GM19438 (cell line): ENCODE measurements around the gene COA7.

ENCODE experiments used
- ATAC-seq: cut with Tn5 transposase; IDR thresholded peaks from one replicate; pipeline ENCODE4 v1.9.1; 2021; ENCODE audit warnings: low read depth; ENCODE audit not compliant: unreplicated experiment

Gene COA7

DNA sequence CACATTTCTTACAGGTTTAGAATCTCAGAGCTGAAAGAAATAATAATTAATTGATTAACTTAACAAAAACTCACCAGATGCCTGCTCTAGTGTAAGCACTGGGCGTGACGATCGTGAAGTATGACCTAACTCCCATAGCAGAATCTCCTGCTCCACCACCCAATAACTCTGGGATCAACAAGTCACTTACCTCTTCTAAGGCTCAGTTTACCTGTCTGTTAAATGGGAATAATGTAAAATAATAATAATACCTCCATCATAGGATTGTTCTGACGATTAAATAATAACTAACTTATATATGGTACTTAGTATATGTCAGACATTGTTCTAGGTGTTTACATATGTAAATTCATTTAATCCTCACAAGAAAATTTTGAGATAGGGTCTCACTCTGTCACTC, 24.6 kb downstream of the COA7 start:
- ATAC-seq, result no peak

DNA sequence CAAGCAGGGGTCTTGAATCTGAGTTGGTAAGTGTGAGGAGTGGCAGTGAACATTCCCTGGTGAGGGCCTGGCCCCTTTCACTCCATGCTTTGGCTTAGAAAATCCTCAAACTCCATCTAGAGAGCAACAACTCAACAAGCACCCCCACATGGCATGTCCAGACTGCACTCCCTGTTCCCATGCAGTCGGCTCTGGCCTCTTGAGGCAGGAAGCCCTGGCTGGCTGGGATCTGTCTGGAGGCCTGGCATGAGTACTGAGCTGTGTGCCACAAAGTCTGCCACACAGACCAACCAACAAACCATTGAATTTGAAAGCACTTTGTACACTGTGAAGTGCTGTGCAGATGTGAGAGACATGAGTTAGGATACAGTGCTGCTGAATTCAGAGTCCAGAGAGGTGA, 25.2 kb downstream of the COA7 start:
- ATAC-seq, result no peak

DNA sequence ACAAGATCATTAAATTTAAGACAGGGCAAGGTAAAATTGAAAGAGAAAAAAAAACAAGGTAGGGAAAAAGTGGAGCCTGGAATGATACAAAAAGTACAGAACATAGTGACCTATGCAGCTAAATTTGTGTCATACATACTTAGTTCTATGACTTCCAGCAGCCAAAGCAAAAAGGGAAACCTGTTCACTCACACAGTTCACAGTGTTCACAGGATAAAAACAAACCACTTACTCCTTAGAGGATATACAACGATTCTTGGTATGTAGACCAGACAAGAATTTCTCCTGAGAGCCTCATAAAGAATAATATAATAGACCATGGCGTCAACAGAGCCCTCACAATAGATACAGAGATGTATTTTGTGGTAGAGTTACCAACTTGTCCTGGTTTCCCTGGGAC, 27.5 kb downstream of the COA7 start:
- ATAC-seq, result no peak

DNA sequence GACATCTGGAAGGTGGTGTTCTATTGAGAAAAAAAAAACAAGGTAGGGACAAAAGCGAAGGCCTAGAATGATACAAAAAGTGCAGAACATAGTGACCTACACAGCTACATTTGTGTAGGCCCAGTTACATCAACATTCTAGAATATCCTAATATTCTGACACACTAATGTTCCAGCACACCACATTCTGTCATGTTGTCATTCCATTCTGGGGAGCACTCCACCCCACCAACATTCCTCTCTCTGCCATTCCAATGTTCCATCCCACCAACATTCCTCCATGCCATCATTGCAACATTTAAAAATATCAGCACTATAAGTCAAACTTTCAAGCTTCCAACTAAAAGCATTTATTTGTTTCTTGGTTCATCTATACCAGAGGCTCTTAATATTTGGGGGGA, 28.5 kb downstream of the COA7 start:
- no peak for ATAC-seq

DNA sequence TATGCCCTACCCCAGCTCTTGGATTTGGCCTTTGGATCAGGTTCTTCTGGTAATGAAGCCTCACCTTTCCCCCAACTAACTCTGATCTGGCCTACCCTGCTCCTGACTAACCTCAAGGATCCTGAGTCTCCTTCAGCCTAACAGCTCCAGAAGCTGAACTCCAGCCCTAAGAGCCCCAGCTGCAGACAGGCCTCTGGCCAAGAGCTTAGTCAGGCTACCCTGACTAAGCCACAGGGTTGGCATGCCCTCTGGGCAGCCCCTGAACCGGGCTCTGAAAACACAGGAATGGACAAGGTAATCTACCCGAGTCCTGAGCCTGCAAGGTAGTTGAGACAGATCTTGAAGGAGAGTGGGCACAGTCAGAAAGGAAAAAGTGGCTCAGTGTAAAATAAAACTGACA, 29.4 kb downstream of the COA7 start:
- ATAC-seq, result no peak

DNA sequence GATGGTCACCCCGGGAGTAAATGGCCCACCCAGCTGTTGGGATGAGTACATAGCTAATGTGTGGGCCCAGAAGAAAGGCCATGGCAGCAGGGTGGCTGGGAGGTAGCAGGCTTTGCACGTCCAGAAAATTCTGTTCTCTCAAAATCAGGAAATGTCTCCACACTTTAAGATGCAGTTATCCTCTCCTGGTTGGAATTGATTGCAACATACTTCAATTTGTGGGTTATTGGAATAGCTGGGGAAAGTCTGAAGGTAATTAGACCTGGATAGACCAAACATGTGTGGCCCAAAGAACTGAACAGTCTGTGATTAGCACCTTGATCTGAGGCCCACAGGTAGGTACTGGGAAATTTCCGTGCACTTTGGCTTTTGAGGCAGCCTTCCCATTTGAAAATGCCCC, 30.2 kb downstream of the COA7 start:
- no peak for ATAC-seq

DNA sequence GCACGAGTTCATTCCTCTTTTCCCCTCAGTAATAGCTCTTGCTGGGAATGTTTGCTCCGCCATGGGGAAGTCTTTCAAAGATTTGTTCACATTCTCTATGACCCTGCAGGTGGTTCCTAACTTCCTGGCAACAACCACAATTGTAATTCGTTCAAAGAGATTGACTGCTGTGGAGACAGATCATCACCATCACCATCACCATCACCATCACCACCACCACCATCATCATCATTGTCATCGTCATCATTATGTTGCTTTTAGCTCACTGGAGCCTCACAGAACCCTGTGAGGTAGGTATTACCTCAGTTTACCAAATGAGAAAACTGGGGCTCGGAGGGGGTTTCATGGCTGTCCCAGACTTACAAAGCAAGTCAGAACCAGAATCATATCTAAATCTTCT, 30.9 kb downstream of the COA7 start:
- ATAC-seq, result no peak

DNA sequence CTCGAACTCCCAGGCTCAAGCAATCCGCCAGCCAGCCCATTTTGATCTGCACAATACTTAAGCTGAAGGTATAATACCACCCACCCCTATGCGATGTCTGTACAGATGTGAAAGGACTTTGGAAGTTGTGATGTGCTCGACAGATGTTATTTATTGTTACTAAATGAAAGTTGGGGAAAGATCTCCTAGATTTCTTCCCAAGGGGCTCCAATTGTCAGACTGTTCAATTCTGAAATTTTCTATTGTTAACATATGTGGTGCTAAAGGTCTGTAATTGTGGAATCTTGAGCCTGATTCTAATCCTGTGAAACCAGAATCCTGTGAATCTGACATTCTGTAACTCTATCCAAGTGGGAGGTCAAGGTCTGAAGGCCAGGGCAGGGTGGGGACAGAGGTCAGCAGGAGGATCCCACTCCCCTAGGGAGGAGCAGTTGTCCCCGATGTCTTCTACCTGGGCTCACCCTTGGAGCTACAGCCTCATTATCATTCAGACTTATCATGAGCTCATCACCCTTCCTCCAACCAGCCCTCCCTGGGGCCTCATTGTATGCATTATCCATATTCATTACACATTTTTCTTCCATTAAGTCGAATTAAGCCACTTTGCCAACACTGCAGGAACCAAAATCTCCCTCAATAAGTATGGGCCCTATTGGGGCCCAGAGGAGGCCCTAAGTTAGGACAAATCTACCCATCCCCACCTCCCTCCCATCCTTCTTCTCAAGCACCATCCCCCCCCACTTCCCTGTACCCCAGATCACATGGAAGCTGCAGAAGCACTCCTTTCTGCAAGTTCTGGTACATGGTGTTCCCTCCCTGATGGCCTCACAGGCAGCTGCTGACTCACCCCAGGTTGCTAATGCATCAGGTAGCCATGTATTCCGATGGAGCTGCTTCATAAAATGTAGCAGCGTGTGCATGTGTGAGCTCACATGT, 32.9 kb downstream of the COA7 start:
- ATAC-seq, result no peak

DNA sequence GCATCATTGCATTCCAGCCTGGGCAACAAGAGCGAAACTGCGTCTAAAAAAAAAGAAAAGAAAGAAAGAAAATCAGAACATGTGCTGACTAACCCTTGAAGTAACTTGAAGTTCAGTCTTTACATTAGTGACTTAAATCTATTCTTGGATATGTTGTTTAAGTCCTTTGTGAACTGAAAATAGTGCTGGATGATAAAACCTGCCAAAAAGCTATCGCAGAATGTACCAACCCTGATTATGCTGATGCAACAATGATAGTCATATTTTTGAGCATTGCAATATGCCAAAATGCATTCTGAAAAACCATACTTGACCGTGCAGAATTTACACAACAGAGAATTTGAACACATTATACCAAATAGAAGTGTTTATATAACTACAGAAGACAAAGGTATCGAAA, 34.4 kb downstream of the COA7 start:
- ATAC-seq, result no peak

DNA sequence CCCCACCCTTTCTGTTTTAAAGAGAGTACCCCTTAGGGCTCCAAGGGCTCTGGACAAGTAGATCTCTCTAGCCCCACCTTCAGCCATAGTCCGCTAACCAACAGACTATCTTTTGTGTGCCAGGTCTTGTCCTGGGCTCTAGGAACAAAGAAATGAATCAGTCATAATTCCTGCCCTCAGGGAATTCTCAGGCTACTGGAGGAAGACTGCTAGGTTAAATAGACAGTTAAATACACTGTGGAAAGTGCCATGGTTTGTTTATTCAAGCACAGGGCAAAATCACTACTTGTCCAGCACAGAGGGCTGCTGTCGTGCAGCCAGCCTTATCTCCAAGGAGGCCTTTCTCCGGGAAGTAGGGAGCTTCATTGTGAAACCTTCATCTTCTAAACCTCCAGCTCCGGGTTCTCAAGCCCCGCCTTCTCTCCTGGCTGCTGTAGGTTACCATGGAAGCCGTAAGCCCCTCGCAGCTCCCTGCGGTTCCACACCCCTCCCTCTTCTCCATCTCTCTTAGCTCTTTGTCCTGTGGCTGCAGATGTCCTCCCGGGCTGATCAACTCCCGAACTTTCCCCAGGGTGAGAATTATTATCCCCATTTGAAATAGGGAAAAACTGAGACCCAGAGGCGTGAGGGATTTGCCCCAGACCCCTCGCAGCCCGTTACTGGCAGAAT, 35.4 kb downstream of the COA7 start:
- no peak for ATAC-seq

DNA sequence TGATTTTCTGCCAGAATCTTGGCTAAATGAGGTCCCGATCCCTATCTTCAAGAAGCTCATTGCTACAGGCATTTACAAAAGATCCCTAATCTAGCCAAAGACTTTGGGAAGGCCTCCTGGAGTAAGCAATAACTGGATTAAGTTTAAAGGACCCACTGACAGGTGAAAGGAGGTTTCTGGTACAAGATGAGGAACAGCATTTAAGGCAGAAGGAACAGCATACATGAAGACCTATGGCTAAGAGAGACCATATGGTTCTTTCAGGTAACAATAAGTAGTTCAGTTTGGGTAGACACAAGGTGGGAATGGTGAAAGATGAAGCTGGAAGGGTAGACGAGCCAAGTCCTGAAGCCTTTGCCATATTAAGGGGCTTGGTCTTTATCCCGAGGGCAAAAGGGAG, 37.3 kb downstream of the COA7 start:
- ATAC-seq, result no peak

DNA sequence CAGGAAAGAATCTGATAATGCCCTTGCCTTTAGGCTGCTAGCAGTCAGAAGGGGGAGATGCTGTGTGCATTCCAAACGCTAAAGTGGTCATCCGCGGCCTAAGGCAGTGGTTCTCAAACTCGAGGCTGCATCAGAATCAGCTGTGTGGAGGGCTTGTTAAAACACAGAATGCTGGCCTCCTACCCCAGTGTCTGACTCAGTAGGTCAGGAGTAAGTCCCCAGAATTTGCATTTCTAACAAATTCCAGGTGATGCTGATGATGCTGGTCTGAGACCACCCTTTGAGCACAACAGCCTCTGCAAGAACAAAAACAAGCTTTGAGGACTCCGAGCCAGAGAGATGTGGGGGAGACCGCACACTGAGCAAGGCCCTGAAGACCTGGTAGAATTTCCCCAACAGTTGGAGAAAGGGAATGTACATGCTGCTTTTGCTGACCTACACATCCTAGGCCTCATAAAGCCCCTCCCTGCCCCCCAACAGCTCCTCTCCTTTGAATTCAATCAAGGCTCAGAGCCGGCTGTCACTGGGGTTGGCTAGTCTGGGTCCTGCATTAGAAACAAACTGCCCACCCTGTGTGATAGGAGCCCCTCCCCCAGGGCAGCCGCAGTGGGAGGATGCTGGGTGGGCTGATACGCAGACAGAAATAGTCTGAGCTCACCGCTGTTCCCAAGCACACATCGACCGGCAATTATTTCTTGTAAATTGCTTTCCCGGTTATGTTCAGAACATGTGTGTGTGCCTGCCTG, 38.1 kb downstream of the COA7 start:
- no peak for ATAC-seq

DNA sequence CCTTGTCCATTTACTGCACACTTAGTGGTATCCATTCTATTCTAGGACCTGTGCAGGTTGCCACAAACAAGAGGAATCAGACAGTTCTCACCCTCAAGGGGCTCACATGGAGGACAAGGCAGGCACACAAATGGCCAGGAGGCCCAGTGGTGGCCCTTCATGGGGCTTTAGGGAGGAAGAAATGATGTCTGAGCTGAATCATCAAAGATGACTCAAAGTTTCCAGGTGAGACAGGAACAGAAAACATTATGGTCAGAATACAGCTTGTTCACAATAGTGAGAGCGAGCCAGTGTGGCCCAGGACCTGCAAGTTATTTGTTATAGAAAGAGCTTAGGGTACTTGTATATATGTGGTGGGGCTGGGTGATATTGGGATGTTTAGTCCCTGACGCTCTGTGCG, 38.8 kb downstream of the COA7 start:
- no peak for ATAC-seq

DNA sequence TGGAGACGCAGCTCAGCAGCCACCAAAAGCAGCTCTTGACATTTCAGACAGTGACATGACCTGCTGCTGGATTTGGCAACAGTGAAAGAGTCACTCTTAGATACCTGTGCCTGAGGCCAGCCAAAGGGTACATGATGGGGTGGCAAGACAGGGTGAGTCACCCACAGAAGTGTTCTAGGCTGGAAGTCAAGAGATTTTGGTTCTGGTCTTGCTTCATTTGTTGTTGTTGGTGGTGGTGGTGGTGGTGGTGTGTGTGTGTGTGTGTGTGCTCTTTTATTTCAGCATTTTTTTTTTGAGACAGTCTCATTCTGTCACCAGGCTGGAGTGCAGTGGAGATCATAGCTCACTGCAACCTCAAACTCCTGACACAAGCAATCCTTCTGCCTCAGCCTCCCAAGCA, 39.4 kb downstream of the COA7 start:
- ATAC-seq, result no peak

DNA sequence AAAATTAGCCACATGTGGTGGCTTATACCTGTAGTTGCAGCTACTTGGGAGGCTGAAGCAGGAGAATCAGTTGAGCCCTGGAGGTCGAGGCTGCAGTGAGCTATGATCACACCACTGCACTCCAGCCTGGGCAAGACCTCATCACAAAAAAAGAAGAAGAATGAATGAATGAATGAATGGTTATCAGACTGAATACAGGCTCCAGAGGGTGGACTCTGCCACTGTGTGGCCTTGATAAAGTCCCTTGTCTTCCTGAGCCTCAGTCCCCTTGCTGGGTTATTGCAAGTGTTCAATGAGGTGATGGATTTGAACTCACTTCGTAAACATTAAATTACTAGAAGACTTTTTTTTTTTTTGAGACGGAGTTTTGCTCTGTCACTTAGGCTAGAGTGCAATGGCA, 40.4 kb downstream of the COA7 start:
- no peak for ATAC-seq

DNA sequence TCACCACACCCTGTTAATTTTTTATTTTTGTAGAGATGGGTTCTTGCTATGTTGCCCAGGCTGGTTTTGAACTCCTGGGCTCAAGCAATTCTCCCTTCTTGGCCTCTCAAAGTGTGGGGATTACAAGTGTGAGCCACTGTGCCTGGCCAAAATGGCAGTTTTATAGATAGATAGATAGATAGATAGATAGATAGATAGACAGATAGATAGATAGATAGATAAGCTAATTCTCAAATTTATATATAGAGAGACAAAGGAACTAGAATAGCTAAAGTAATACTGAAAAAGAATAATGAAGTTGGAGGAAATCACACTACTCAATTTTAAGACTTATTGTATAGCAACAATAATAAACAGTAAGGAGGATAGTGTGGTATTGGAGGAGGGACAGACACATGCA, 44.1 kb downstream of the COA7 start:
- no peak for ATAC-seq

DNA sequence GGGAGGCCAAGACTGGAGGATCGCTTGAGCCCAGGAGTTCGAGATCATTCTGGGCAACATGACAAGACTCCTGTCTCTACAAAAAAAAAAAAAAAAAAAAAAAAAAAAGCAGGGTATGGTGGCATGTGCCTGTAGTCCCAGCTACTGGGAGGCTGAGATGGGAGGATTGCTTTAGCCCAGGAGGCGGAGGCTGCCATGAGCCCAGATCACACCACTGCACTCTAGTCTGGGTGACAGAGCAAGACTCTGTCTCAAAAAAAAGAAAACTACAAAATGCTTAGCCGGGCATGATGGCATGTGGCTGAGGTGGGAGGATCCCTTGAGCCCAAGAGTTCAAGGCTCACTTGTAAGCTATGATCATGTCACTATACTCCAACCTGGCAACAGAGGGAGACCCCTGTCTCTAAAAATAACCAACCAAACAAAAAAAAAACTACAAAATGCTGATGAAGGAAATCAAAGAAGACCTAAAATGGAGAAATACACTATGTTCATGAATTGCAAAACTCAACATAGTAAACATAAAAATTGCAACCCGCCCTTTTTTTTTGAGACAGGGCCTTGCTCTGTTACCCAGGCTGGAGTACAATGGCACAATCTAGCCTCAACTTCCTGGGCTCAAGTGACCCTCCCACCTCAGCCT, 44.8 kb downstream of the COA7 start:
- ATAC-seq, result no peak

DNA sequence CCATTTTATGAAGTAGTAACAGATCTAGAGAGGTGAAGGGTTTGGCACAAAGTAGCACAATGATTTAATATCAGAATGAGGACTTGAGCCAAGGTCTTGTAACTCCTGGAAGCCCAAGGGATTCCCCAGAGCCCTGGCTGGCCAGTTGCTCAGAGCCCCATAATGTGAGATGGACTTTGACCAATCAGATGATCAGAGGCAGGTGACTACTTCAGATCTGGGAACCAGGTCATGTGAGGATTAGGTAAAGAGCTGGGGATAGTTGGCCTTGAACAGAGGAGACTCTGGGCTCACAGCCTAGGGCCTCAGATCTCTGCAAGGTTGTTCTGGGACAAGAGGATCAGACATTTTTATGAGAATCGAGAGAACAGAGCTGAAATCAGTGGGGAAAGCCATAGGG, 46.2 kb downstream of the COA7 start:
- no peak for ATAC-seq

DNA sequence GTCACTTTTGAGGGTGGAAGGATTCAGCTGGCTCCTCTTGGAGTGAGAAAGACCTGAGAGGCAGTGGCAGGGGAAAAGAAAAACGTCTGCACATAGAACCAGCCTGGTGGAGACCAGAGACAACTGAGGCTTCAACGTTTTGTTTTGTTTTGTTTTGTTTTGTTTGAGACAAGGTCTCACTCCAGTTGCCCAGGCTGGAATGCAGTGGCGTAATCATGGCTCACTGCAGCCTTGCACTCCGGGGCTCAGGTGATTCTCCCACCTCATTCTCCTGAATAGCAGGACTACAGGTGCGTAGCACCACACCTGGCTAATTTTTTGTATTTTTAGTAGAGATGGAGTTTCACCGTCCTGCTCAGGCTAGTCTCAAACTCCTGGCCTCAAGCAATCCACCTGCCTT, 52.9 kb downstream of the COA7 start:
- ATAC-seq, result no peak

DNA sequence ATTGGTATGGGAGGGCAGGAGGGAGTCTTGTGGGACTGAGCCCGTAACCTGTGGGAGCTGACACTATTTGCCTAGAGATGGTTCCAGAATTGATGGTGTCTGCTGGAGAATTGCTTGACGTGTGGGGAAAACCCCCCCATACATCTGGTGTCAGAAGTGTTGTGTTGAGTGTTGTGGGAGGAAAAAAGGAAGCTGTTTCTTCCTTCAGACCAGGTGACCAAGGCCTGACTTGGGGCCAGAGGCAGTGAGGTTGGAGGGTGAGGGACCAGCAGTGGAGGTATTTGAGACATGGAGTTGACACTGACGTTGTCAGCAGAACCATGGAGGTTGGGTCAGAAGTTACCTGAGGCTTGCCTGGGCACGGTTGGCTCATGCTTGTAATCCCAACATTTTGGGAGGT, 56.8 kb downstream of the COA7 start:
- ATAC-seq, result no peak

DNA sequence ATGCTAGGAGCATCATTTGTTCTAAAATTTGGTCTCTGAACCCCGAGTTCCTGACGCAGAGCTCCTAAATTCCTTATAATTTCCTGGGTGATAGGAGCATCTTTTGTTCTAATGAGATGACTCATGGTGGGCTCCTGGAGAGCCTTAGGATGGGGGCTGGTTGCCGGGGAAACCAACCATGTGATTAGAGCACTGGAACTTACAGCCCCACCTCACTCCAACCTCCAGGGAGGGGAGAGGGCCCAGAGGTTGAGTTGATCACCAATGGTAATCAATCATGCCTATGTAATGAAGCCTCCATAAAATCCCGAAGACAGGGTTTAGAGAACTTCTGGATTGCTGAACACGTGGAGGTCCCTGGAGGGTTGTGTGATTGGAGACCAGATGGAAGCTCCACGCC, 57.5 kb downstream of the COA7 start:
- ATAC-seq, result no peak
